ENCODE data around the gene PGC. TPM values are rescaled to one million over a fixed set of nuclear protein-coding genes. Genes with fewer than 3 reads are reported as not detected.

The PGC gene
- total RNA-seq, 3 donors from 2014 or later, result 3.2 TPM; not detected in 2

GRCh38 chr6:41759106-41759904 is 12.1 kb upstream of the PGC start:
- DNase-seq (ENCODE audit: low spot score in 2 of 2), result no peak
- Histone ChIP-seq H3K27me3 (no peaks in the 10 kb centered on the region), H3K4me3 (no peak overlapping the region), H3K9me3 (no peaks in the 10 kb centered on the region), H3K27ac (no peak overlapping the region), H3K36me3 (no peaks in the 10 kb centered on the region), H3K4me1 (no peaks in the 10 kb centered on the region)
- TF ChIP-seq POLR2AphosphoS5 (IDR thresholded peaks at IDR 0.05) (no peak), CTCF (IDR thresholded peaks at IDR 0.05) (no peak), POLR2A (IDR thresholded peaks at IDR 0.05) (no peak)
- intact Hi-C loops (cut with DNase I; ENCODE audit: low total_unique reads), result no loop called here

GRCh38 chr6:41758641-41759035 is 11.4 kb upstream of the PGC start:
- H3K27me3 ChIP-seq, result no peaks in the 10 kb centered on the region
- TF ChIP-seq POLR2A (IDR thresholded peaks at IDR 0.05) (no peak), CTCF (IDR thresholded peaks at IDR 0.05) (no peak), POLR2AphosphoS5 (IDR thresholded peaks at IDR 0.05) (no peak)
- H3K9me3 ChIP-seq, result no peaks in the 10 kb centered on the region
- no peaks in the 10 kb centered on the region for H3K4me1 ChIP-seq
- DNase-seq (ENCODE audit: low spot score in 2 of 2), result no peak
- no peak overlapping the region for H3K27ac ChIP-seq
- H3K4me3 ChIP-seq, result no peak overlapping the region
- intact Hi-C loops (cut with DNase I; ENCODE audit: low total_unique reads), result no loop called here
- no peaks in the 10 kb centered on the region for H3K36me3 ChIP-seq

- Histone ChIP-seq H3K9me3 (no peaks in the 10 kb centered on the region), H3K27me3 (no peaks in the 10 kb centered on the region), H3K27ac (no peak overlapping the region), H3K36me3 (no peaks in the 10 kb centered on the region), H3K4me1 (no peaks in the 10 kb centered on the region), H3K4me3 (no peak overlapping the region)
- intact Hi-C loops (cut with DNase I; ENCODE audit: low total_unique reads), result no loop called here
- DNase-seq (ENCODE audit: low spot score in 2 of 2), result no peak
- TF ChIP-seq POLR2A (IDR thresholded peaks at IDR 0.05) (no peak), POLR2AphosphoS5 (IDR thresholded peaks at IDR 0.05) (no peak), CTCF (IDR thresholded peaks at IDR 0.05) (no peak)
These were observed 10.9 kb upstream of the PGC start for GRCh38 chr6:41757931-41758640.

GRCh38 chr6:41757271-41757670 is 10.1 kb upstream of the PGC start:
- TF ChIP-seq CTCF (IDR thresholded peaks at IDR 0.05), result no peak
- no peak for TF ChIP-seq POLR2A (IDR thresholded peaks at IDR 0.05)
- TF ChIP-seq POLR2AphosphoS5 (IDR thresholded peaks at IDR 0.05), result no peak
- no peak for DNase-seq (ENCODE audit: low spot score in 2 of 2)

GRCh38 chr6:41756354-41756753 is 9.2 kb upstream of the PGC start:
- no peak overlapping the region for H3K4me3 ChIP-seq
- no peaks in the 10 kb centered on the region for H3K4me1 ChIP-seq
- no peaks in the 10 kb centered on the region for H3K9me3 ChIP-seq
- no peak overlapping the region for H3K27ac ChIP-seq
- H3K27me3 ChIP-seq, result no peaks in the 10 kb centered on the region
- no peak for DNase-seq (ENCODE audit: low spot score in 2 of 2)
- intact Hi-C loops (cut with DNase I; ENCODE audit: low total_unique reads), result no loop called here
- no peak for TF ChIP-seq POLR2A (IDR thresholded peaks at IDR 0.05)
- TF ChIP-seq POLR2AphosphoS5 (IDR thresholded peaks at IDR 0.05), result no peak
- TF ChIP-seq CTCF (IDR thresholded peaks at IDR 0.05), result no peak
- no peaks in the 10 kb centered on the region for H3K36me3 ChIP-seq

More at GRCh38 chr6:41757271-41757670, 10.1 kb upstream of the PGC start:
- no peaks in the 10 kb centered on the region for H3K36me3 ChIP-seq
- H3K27me3 ChIP-seq, result no peaks in the 10 kb centered on the region
- no peaks in the 10 kb centered on the region for H3K4me1 ChIP-seq
- H3K9me3 ChIP-seq, result no peaks in the 10 kb centered on the region
- H3K4me3 ChIP-seq, result no peak overlapping the region
- H3K27ac ChIP-seq, result no peak overlapping the region
- intact Hi-C loops (cut with DNase I; ENCODE audit: low total_unique reads), result no loop called here
